Mesenchymal stem cell (in vitro differentiated cells and primary cell): ENCODE results near the gene METAP1.
"Not testable (repeated sequence)": the region's sequence is repeated elsewhere in the genome, so short reads cannot be mapped to it uniquely, and the experiment has no call there.

ENCODE experiments used
- DNase-seq: peaks from one replicate; pipeline ENCODE4 v3.0.0-alpha.2; 2013
- H2AFZ ChIP-seq: one replicate; pipeline ENCODE4 v1.6.1; 2013; ENCODE audit warnings: low read depth, mild to moderate bottlenecking, control low read depth, inconsistent platforms, low read length, moderate library complexity
- H2AK5ac ChIP-seq: 2 replicates; pipeline ENCODE4 v1.6.1; 2013; ENCODE audit warnings: low read length, moderate library complexity, mild to moderate bottlenecking, inconsistent platforms; ENCODE audit not compliant: severe bottlenecking
- H2BK120ac ChIP-seq: one replicate; pipeline ENCODE4 v1.6.1; 2013; ENCODE audit warnings: low read depth, mild to moderate bottlenecking, inconsistent platforms, low read length, moderate library complexity
- H2BK12ac ChIP-seq, 2 experiments: one replicate each; pipeline ENCODE4 v1.6.1; 2013; ENCODE audit warnings: inconsistent platforms in 2 of 2, low read length in 2 of 2, mild to moderate bottlenecking in 2 of 2, moderate library complexity in 2 of 2, control low read depth in 1 of 2
- H2BK15ac ChIP-seq: one replicate; pipeline ENCODE4 v1.6.1; 2013; ENCODE audit warnings: mild to moderate bottlenecking, low read depth, inconsistent platforms; ENCODE audit not compliant: poor library complexity, severe bottlenecking
- H2BK5ac ChIP-seq: 2 replicates; pipeline ENCODE4 v1.6.1; 2013; ENCODE audit warnings: low read depth, mild to moderate bottlenecking, low read length, control low read depth, inconsistent platforms; ENCODE audit not compliant: poor library complexity, severe bottlenecking
- H3K14ac ChIP-seq, 2 experiments: one replicate each; pipeline ENCODE4 v1.6.1; 2013; ENCODE audit warnings: inconsistent platforms in 2 of 2, low read length in 2 of 2, control low read depth in 1 of 2, mild to moderate bottlenecking in 1 of 2, moderate library complexity in 1 of 2
- H3K18ac ChIP-seq, 2 experiments: one replicate each; pipeline ENCODE4 v1.6.1; 2013; ENCODE audit warnings: inconsistent platforms in 2 of 2, low read length in 2 of 2, control low read depth in 1 of 2, low read depth in 1 of 2, mild to moderate bottlenecking in 1 of 2
- H3K23ac ChIP-seq, 2 experiments: one replicate each; pipeline ENCODE4 v1.6.1; 2013; ENCODE audit warnings: inconsistent platforms in 2 of 2, low read length in 2 of 2, mild to moderate bottlenecking in 2 of 2, moderate library complexity in 2 of 2, control low read depth in 1 of 2
- H3K27ac ChIP-seq: 2 replicates; pipeline ENCODE4 v1.5.1; 2013; ENCODE audit warnings: mild to moderate bottlenecking, moderate library complexity, low read length, control low read depth, inconsistent platforms; ENCODE audit not compliant: poor library complexity, severe bottlenecking
- H3K27me3 ChIP-seq, 2 experiments: 2 replicates each; pipeline versions ENCODE4 v1.6.1 to v1.7.0; 2013; ENCODE audit warnings: low read length in 2 of 2, mild to moderate bottlenecking in 2 of 2, moderate library complexity in 2 of 2, control low read depth in 1 of 2, inconsistent platforms in 1 of 2; ENCODE audit not compliant: control insufficient read depth in 1 of 2, insufficient read depth in 1 of 2
- H3K36me3 ChIP-seq, 2 experiments: 2 replicates each; pipeline versions ENCODE4 v1.6.1 to v1.7.0; 2013; ENCODE audit warnings: low read length in 2 of 2, control low read depth in 1 of 2, inconsistent platforms in 1 of 2, low read depth in 1 of 2, mild to moderate bottlenecking in 1 of 2; ENCODE audit not compliant: insufficient read depth in 2 of 2, control insufficient read depth in 1 of 2
- H3K4ac ChIP-seq, 2 experiments: one replicate each; pipeline ENCODE4 v1.6.1; 2013; ENCODE audit warnings: inconsistent platforms in 2 of 2, low read length in 2 of 2, mild to moderate bottlenecking in 2 of 2, moderate library complexity in 2 of 2, control low read depth in 1 of 2, low read depth in 1 of 2
- H3K4me1 ChIP-seq: 2 replicates; pipeline ENCODE4 v1.6.1; 2013; ENCODE audit warnings: low read depth, low read length, control low read depth; ENCODE audit not compliant: control insufficient read depth, insufficient read depth
- H3K4me2 ChIP-seq: 2 replicates; pipeline ENCODE4 v1.6.1; 2013; ENCODE audit warnings: low read length, mild to moderate bottlenecking, inconsistent platforms; ENCODE audit not compliant: poor library complexity, severe bottlenecking
- H3K4me3 ChIP-seq, 2 experiments: 2 replicates each; pipeline versions ENCODE4 v1.5.1 to v1.7.0; 2013; ENCODE audit warnings: low read length in 2 of 2, mild to moderate bottlenecking in 2 of 2, control low read depth in 1 of 2, low read depth in 1 of 2; ENCODE audit not compliant: insufficient read depth in 1 of 2
- H3K79me1 ChIP-seq: replicated peaks from 2 replicates; pipeline ENCODE4 v1.6.1; 2013; ENCODE audit warnings: mild to moderate bottlenecking, control low read depth, low read length, inconsistent platforms; ENCODE audit not compliant: poor library complexity, severe bottlenecking
- H3K9ac ChIP-seq: 2 replicates; pipeline ENCODE4 v1.7.0; 2013; ENCODE audit warnings: mild to moderate bottlenecking, low read length, moderate library complexity
- H3K9me3 ChIP-seq: 2 replicates; pipeline ENCODE4 v1.7.0; 2013; ENCODE audit warnings: mild to moderate bottlenecking, low read length; ENCODE audit not compliant: control insufficient read depth
- H4K8ac ChIP-seq: one replicate; pipeline ENCODE4 v1.6.1; 2013; ENCODE audit warnings: inconsistent platforms, mild to moderate bottlenecking, low read length, moderate library complexity
- H4K91ac ChIP-seq: one replicate; pipeline ENCODE4 v1.6.1; 2013; ENCODE audit warnings: mild to moderate bottlenecking, low read length, inconsistent platforms
- WGBS: methylation state at CpG from one replicate; pipeline ENCODE4 v1.1.7; 2013; ENCODE audit warnings: mixed read lengths; 5-methylcytosine and 5-hydroxymethylcytosine counted together

Gene METAP1

GRCh38 chr4:99078336-99078735 is 82.8 kb downstream of the METAP1 start:
- Histone ChIP-seq H3K4ac (no peak overlapping the region), H2AK5ac (no peak overlapping the region), H4K8ac (no peak overlapping the region), H2BK15ac (no peak overlapping the region), H3K4me1 (peaks cover 10% of the 10 kb centered on the region), H3K9ac (no peak overlapping the region), H2BK120ac (no peak overlapping the region), H3K23ac (no peak overlapping the region), H2BK5ac (no peak overlapping the region), H4K91ac (no peak overlapping the region), H2AFZ (no peak overlapping the region), H3K14ac (no peak overlapping the region), H3K4me3 (no peak overlapping the region), H3K27me3 (no peaks in the 10 kb centered on the region), H3K79me1 (peaks cover 23% of the 10 kb centered on the region), H3K18ac (no peak overlapping the region), H3K4me2 (no peak overlapping the region), H3K36me3 (peaks cover 20 to 100% of the 10 kb centered on the region in 2 experiments), H3K27ac (no peak overlapping the region), H3K9me3 (no peaks in the 10 kb centered on the region), H2BK12ac (no peak overlapping the region)
- 98% methylated on average over 3 of the region's 5 CpGs for WGBS
- no peak for DNase-seq

GRCh38 chr4:99078931-99079624 is 83.6 kb downstream of the METAP1 start:
- Histone ChIP-seq H3K9me3 (no peaks in the 10 kb centered on the region), H2BK5ac (no peak overlapping the region), H3K4me3 (no peak overlapping the region), H2AFZ (no peak overlapping the region), H3K14ac (no peak overlapping the region), H2AK5ac (no peak overlapping the region), H3K4ac (no peak overlapping the region), H3K9ac (no peak overlapping the region), H3K27ac (no peak overlapping the region), H2BK15ac (no peak overlapping the region), H3K23ac (no peak overlapping the region), H3K4me2 (no peak overlapping the region), H3K18ac (no peak overlapping the region), H2BK120ac (no peak overlapping the region), H3K79me1 (peaks cover 27% of the 10 kb centered on the region), H3K4me1 (peaks cover 10% of the 10 kb centered on the region), H4K91ac (no peak overlapping the region), H4K8ac (no peak overlapping the region), H3K36me3 (peaks cover 24 to 100% of the 10 kb centered on the region in 2 experiments), H2BK12ac (no peak overlapping the region), H3K27me3 (no peaks in the 10 kb centered on the region)
- DNase-seq, result no peak
- 100% methylated on average over 1 of the region's 5 CpGs for WGBS

GRCh38 chr4:99079625-99080295 is 84.2 kb downstream of the METAP1 start:
- Histone ChIP-seq H3K18ac (no peak overlapping the region), H3K36me3 (peaks cover 25 to 100% of the 10 kb centered on the region in 2 experiments), H3K4me3 (no peak overlapping the region), H3K14ac (no peak overlapping the region), H2BK15ac (no peak overlapping the region), H4K8ac (no peak overlapping the region), H2BK120ac (no peak overlapping the region), H3K9ac (no peak overlapping the region), H4K91ac (no peak overlapping the region), H3K9me3 (no peaks in the 10 kb centered on the region), H3K27ac (no peak overlapping the region), H3K23ac (no peak overlapping the region), H2BK5ac (no peak overlapping the region), H2AK5ac (no peak overlapping the region), H3K79me1 (peaks cover 26% of the 10 kb centered on the region), H2BK12ac (no peak overlapping the region), H3K27me3 (no peaks in the 10 kb centered on the region), H3K4me1 (peaks cover 9% of the 10 kb centered on the region), H3K4me2 (no peak overlapping the region), H3K4ac (no peak overlapping the region), H2AFZ (no peak overlapping the region)
- 96% methylated on average over 3 of the region's 5 CpGs for WGBS
- DNase-seq, result no peak

GRCh38 chr4:99080869-99081268 is 85.3 kb downstream of the METAP1 start:
- not testable (repeated sequence) for H3K4ac ChIP-seq, H2AK5ac ChIP-seq, H4K91ac ChIP-seq, DNase-seq, H3K9me3 ChIP-seq, H3K9ac ChIP-seq, H3K14ac ChIP-seq, H3K4me3 ChIP-seq, H3K23ac ChIP-seq, H2BK12ac ChIP-seq, H2BK120ac ChIP-seq, H3K4me2 ChIP-seq, H4K8ac ChIP-seq, H3K27ac ChIP-seq, H3K27me3 ChIP-seq, H2AFZ ChIP-seq, H3K18ac ChIP-seq, H2BK5ac ChIP-seq, H2BK15ac ChIP-seq
- WGBS, result 71% methylated on average over 4 of the region's 6 CpGs
- H3K79me1 ChIP-seq, result peaks cover 19% of the 10 kb centered on the region
- peaks cover 25 to 100% of the 10 kb centered on the region in 2 experiments for H3K36me3 ChIP-seq
- peaks cover 13% of the 10 kb centered on the region for H3K4me1 ChIP-seq
